A549 (cell line): Measurements from ENCODE around the gene NUP62. TPM values are rescaled to one million over a fixed set of nuclear protein-coding genes. Genes with fewer than 3 reads are reported as not detected.
"Not testable (repeated sequence)": the region's sequence is repeated elsewhere in the genome, so short reads cannot be mapped to it uniquely, and the experiment has no call there.

Source experiments
- ATAC-seq, 2 experiments: fragments of 200-7000 bp in 1 of 2; fragments of >200 bp in 1 of 2; cut with Nextera tagmentation in 1 of 2; cut with Tn5 transposase in 1 of 2; 3 replicates each; pipeline versions ENCODE4 v1.8.0 to v1.9.1; 2018 to 2020; ENCODE audit warnings: mild to moderate bottlenecking in 1 of 2, moderate library complexity in 1 of 2
- CTCF ChIA-PET: fragments of 300-600 bp; sonication (Branson Sonifier 250); formaldehyde crosslinking; extraction: SDS; loops from one replicate; lab custom pipeline; 2021; ENCODE audit warnings: antibody characterized with exemption, inconsistent platforms; lab: Yijun Ruan, JAX
- POLR2A ChIA-PET: fragments of 350-600 bp; formaldehyde crosslinking; extraction: SDS; loops from one replicate; lab custom pipeline; 2021; ENCODE audit warnings: antibody characterized with exemption, inconsistent platforms; lab: Yijun Ruan, JAX
- DNase-seq, 2 experiments: peaks; one replicate each; pipeline versions ENCODE4 v3.0.0 to v3.0.0-alpha.2; 2011 to 2016; ENCODE audit warnings: low read depth in 1 of 2, low spot score in 1 of 2
- FAIRE-seq: peaks from 2 replicates; lab custom pipeline; 2011; peaks lifted over from hg19 to GRCh38; lab: Jason Lieb, UNC
- H3K27ac ChIP-seq, 2 experiments: fragments of >200 bp; sonication (Bioruptor Twin); formaldehyde crosslinking; 3 replicates each; pipeline ENCODE4 v1.5.1; 2016 to 2017
- H3K4me1 ChIP-seq: fragments of >200 bp; sonication (Bioruptor Twin); formaldehyde crosslinking; 3 replicates; pipeline ENCODE4 v1.6.1; 2016
- H3K4me2 ChIP-seq: fragments of >200 bp; sonication (Bioruptor Twin); formaldehyde crosslinking; 3 replicates; pipeline ENCODE4 v1.6.1; 2016
- H3K4me3 ChIP-seq: fragments of >200 bp; sonication (Bioruptor Twin); formaldehyde crosslinking; 3 replicates; pipeline ENCODE4 v1.5.1; 2016
- H3K9me3 ChIP-seq: fragments of >200 bp; sonication (Bioruptor Twin); formaldehyde crosslinking; 3 replicates; pipeline ENCODE4 v1.6.1; 2016
- CBX8 ChIP-seq: fragments of 200-600 bp; sonication (generic); IDR thresholded peaks from 2 replicates; pipeline ENCODE4 v1.6.1; 2016
- CEBPB ChIP-seq, 2 experiments: fragments of >200 bp in 1 of 2; sonication (Bioruptor Twin) in 1 of 2; formaldehyde crosslinking in 1 of 2; IDR thresholded peaks; 2 replicates each; pipeline ENCODE4 v1.6.1; 2012 to 2016
- CHD4 ChIP-seq: fragments of 200-600 bp; sonication (generic); IDR thresholded peaks from 2 replicates; pipeline ENCODE4 v1.6.1; 2016; ENCODE audit warnings: antibody characterized with exemption, mild to moderate bottlenecking, borderline replicate concordance
- FOXS1 ChIP-seq: fragments of 250-450 bp; sonication (Bioruptor Pico); IDR thresholded peaks from 2 replicates; pipeline ENCODE4 v1.5.0; 2020; ENCODE audit warnings: mild to moderate bottlenecking, moderate library complexity
- HDAC2 ChIP-seq: fragments of 200-600 bp; sonication (generic); IDR thresholded peaks from 2 replicates; pipeline ENCODE4 v1.6.1; 2016
- JUN ChIP-seq, 2 experiments: fragments of >200 bp; sonication (Bioruptor Twin); formaldehyde crosslinking; IDR thresholded peaks; 2 replicates in 1 of 2; 3 replicates in 1 of 2; pipeline ENCODE4 v1.6.1; 2016 to 2017
- KDM1A ChIP-seq: fragments of 200-600 bp; sonication (generic); IDR thresholded peaks from 2 replicates; pipeline ENCODE4 v1.6.1; 2016; ENCODE audit warnings: low read depth, mild to moderate bottlenecking
- KDM5A ChIP-seq: fragments of 200-600 bp; sonication (generic); IDR thresholded peaks from 2 replicates; pipeline ENCODE4 v1.6.1; 2016; ENCODE audit warnings: antibody characterized with exemption, mild to moderate bottlenecking
- PHF8 ChIP-seq: fragments of 200-600 bp; sonication (generic); IDR thresholded peaks from 2 replicates; pipeline ENCODE4 v1.6.1; 2016; ENCODE audit warnings: low read depth, mild to moderate bottlenecking, antibody characterized with exemption, moderate library complexity, borderline replicate concordance
- POLR2AphosphoS2 ChIP-seq: conservative IDR thresholded peaks from 2 replicates; pipeline ENCODE4 v1.6.1; 2012; ENCODE audit warnings: low read length, improper control_type of control experiment, inconsistent platforms
- RNF2 ChIP-seq: fragments of 200-600 bp; sonication (generic); IDR thresholded peaks from 2 replicates; pipeline ENCODE4 v1.6.1; 2016; ENCODE audit warnings: low read depth, mild to moderate bottlenecking, antibody characterized with exemption, moderate library complexity, borderline replicate concordance
- SMC3 ChIP-seq: fragments of >200 bp; sonication (Bioruptor Twin); formaldehyde crosslinking; IDR thresholded peaks from 3 replicates; pipeline ENCODE4 v1.6.1; 2018; ENCODE audit warnings: inconsistent platforms
- SREBF2 ChIP-seq: fragments of 450-650 bp; IDR thresholded peaks from 2 replicates; pipeline ENCODE4 v1.6.1; 2014; ENCODE audit warnings: mild to moderate bottlenecking, moderate library complexity
- TFCP2L1 ChIP-seq: fragments of 250-450 bp; sonication (Bioruptor Pico); IDR thresholded peaks from 2 replicates; pipeline ENCODE4 v1.5.0; 2021; ENCODE audit warnings: mild to moderate bottlenecking
- ZSCAN20 ChIP-seq: fragments of 250-450 bp; sonication (Bioruptor Pico); IDR thresholded peaks from 2 replicates; pipeline ENCODE4 v1.8.0; 2022; ENCODE audit warnings: mild to moderate bottlenecking, moderate library complexity
- WGBS: methylation state at CpG from one replicate; pipeline ENCODE4 v1.1.6; 2017; ENCODE audit errors: missing lambda C conversion rate; 5-methylcytosine and 5-hydroxymethylcytosine counted together
- polyA plus RNA-seq, 4 experiments: library from polyadenylated mRNA; depleted of rRNA in 3 of 4; stranded (reverse); fragments of >200 nt; fragmentation: RNase III in 1 of 4; extraction: RNeasy Plus Mini Kit Qiagen cat#74134 plus additional on column Dnase treatment in 1 of 4; gene quantifications; 2 replicates in 3 of 4; 3 replicates in 1 of 4; pipeline ENCODE4 v1.2.3, GENCODE V29; 2011 to 2017
- TF ChIP-seq, protein P1 (sequence below): IDR thresholded peaks from 2 replicates; pipeline ENCODE4 v1.6.1; 2012
- TF ChIP-seq, protein P2 (sequence below): fragments of >200 bp; sonication (Bioruptor Twin); formaldehyde crosslinking; IDR thresholded peaks from 3 replicates; pipeline ENCODE4 v1.6.1; 2016
- TF ChIP-seq, protein P3 (sequence below): fragments of 250-450 bp; sonication (Bioruptor Pico); IDR thresholded peaks from 2 replicates; pipeline ENCODE4 v1.5.0; 2020; ENCODE audit warnings: low read depth, mild to moderate bottlenecking, moderate library complexity

NUP62 gene
- polyA plus RNA-seq, 2 of the 4 experiments (the other 2 are of a cell fraction) = 21.4 to 83.9 TPM

DNA sequence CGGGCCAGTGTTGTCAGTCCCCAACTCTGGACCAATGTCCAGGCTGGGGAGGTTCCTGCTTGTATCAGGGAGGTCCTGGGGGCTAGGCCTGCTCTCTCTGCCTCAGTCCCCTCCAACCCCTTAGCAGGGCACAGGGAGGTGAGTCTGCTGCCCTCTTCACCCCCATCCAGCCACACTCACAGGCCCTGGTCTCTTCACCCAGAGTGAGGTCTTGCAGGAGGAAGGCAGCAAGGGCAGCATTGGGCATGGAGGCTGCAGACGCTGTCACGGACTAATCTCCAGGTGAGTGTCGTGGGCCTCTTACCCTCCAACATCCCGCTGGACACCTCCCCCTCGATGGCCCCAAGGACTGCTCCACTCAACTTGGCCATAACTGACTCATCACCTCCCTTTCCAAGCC, 43.5 kb upstream of the NUP62 start:
- no peaks in the 10 kb centered on the region for H3K4me1 ChIP-seq
- FAIRE-seq = no peak
- DNase-seq = no peak
- H3K27ac ChIP-seq = no peak overlapping the region
- ChIA-PET CTCF (interaction anchor here (1.0 kb wide), 1 partner anchor 15 kb away, joined by 4 read pairs; no protein-coding TSS in a partner anchor), POLR2A (no interaction called here)
- H3K9me3 ChIP-seq = no peaks in the 10 kb centered on the region
- ATAC-seq = no peak
- H3K4me3 ChIP-seq = no peak overlapping the region
- no peak overlapping the region for H3K4me2 ChIP-seq
- TF ChIP-seq JUN (IDR thresholded peaks at IDR 0.05) = no peak
- no peak for TF ChIP-seq CEBPB (IDR thresholded peaks at IDR 0.05)
- TF ChIP-seq KDM1A = no peak
- no peak for TF ChIP-seq CBX8
- TF ChIP-seq KDM5A = no peak
- TF ChIP-seq, protein P1, sequence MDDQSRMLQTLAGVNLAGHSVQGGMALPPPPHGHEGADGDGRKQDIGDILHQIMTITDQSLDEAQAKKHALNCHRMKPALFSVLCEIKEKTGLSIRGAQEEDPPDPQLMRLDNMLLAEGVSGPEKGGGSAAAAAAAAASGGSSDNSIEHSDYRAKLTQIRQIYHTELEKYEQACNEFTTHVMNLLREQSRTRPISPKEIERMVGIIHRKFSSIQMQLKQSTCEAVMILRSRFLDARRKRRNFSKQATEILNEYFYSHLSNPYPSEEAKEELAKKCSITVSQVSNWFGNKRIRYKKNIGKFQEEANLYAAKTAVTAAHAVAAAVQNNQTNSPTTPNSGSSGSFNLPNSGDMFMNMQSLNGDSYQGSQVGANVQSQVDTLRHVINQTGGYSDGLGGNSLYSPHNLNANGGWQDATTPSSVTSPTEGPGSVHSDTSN = no peak
- TF ChIP-seq SREBF2 = no peak
- TF ChIP-seq, protein P2, sequence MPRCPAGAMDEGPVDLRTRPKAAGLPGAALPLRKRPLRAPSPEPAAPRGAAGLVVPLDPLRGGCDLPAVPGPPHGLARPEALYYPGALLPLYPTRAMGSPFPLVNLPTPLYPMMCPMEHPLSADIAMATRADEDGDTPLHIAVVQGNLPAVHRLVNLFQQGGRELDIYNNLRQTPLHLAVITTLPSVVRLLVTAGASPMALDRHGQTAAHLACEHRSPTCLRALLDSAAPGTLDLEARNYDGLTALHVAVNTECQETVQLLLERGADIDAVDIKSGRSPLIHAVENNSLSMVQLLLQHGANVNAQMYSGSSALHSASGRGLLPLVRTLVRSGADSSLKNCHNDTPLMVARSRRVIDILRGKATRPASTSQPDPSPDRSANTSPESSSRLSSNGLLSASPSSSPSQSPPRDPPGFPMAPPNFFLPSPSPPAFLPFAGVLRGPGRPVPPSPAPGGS = no peak
- no peak for TF ChIP-seq SMC3
- TF ChIP-seq, protein P3, sequence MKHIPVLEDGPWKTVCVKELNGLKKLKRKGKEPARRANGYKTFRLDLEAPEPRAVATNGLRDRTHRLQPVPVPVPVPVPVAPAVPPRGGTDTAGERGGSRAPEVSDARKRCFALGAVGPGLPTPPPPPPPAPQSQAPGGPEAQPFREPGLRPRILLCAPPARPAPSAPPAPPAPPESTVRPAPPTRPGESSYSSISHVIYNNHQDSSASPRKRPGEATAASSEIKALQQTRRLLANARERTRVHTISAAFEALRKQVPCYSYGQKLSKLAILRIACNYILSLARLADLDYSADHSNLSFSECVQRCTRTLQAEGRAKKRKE (CRISPR knock-in tag) = no peak
- TF ChIP-seq FOXS1 (CRISPR knock-in tag) = no peak
- TF ChIP-seq PHF8 = no peak
- no peak for TF ChIP-seq HDAC2
- TF ChIP-seq ZSCAN20 = no peak
- no peak for TF ChIP-seq RNF2
- TF ChIP-seq CHD4 = no peak
- no peak for TF ChIP-seq POLR2AphosphoS2
- no peak for TF ChIP-seq TFCP2L1 (CRISPR knock-in tag)
- 50% methylated on average over 6 of the region's 6 CpGs for WGBS

DNA sequence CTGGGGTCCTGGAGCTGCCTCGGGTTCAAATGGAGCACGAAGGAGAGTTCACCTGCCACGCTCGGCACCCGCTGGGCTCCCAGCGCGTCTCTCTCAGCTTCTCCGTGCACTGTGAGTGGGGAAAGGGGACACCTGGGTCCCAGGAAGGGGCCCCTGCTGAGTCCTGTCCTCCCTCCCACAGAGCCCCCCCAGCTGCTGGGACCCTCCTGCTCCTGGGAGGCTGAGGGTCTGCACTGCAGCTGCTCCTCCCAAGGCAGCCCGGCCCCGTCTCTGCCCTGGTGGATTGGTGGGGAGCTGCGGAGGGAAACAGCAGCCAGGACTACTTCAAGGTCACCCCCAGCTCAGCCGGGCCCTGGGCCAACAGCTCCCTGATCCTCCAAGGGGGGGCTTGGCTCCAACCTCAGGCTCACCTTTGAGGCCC, 42.7 kb upstream of the NUP62 start:
- WGBS = 63% methylated on average over 9 of the region's 12 CpGs
- Histone ChIP-seq H3K27ac (no peak overlapping the region), H3K9me3 (no peaks in the 10 kb centered on the region), H3K4me1 (no peaks in the 10 kb centered on the region), H3K4me2 (no peak overlapping the region), H3K4me3 (no peak overlapping the region)
- CTCF ChIA-PET = interaction anchor here (1.0 to 1.1 kb wide), 2 partner anchors 16 to 34 kb away, joined by 3 to 4 read pairs; no protein-coding TSS in a partner anchor
- ATAC-seq (no peak; a peak in 1 of 6 replicates), DNase-seq (no peak), FAIRE-seq (no peak)
- POLR2A ChIA-PET = no interaction called here
- TF ChIP-seq SMC3 = no peak

DNA sequence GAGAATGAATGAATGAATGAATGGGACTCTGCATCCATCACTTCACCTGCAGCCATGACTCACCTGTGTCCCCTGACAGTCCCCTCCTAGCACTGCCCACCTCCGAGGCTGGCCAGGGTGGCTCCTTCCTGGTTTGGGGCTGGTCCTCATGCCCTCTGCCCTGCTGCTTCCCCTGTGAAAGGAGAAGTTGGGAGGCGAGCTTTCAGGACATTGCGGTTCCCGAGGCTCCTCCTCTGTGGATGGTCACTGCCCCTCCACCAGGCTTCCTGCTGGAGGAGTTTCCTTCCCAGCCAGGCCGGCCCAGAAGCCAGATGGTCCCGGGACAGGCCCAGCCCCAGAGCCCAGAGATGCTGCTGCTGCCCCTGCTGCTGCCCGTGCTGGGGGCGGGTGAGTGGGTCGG, 40.1 kb upstream of the NUP62 start:
- DNase-seq, H3K4me2 ChIP-seq, FAIRE-seq, H3K4me3 ChIP-seq, POLR2A ChIA-PET, H3K9me3 ChIP-seq, H3K27ac ChIP-seq, H3K4me1 ChIP-seq: not testable (repeated sequence)
- peak; percentile 44 to 58; a peak in 5 of 6 replicates for ATAC-seq
- CTCF ChIA-PET = interaction anchor here (1.4 kb wide), 1 partner anchor 15 kb away, joined by 4 read pairs; no protein-coding TSS in a partner anchor
- WGBS = 15% methylated on average over 4 of the region's 9 CpGs
